ENCODE measurements around the gene MPRIP.
A peak's percentile ranks its signal among the peaks of the same experiment; 100 is the strongest.
"Not testable (repeated sequence)": the region's sequence is repeated elsewhere in the genome, so short reads cannot be mapped to it uniquely, and the experiment has no call there.

Gene MPRIP

DNA sequence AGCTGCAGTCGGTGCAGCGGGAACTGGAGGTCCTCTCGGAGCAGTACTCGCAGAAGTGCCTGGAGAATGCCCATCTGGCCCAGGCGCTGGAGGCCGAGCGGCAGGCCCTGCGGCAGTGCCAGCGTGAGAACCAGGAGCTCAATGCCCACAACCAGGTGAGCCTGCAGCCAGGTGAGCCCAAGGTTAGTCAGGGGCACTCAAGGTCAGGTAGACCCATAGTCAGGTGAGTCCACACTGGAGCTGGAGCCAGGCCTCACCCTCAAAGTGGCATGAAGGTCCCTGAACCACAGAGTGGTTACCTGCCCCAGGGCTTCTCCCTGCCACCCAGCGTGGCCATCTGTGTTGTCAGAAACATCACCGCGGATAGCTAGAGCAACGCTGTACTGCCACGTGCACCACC, 131.7 kb downstream of the MPRIP start:
- Mint-ChIP-seq H3K4me1 (peaks cover 81% of the 10 kb centered on the region), H3K27ac (peak overlapping the region; percentile 83), H3K4me3 (no peak overlapping the region), H3K36me3 (peaks cover 63% of the 10 kb centered on the region), H3K9me3 (no peaks in the 10 kb centered on the region), H3K27me3 (no peaks in the 10 kb centered on the region)
- CTCF ChIA-PET = interaction anchor here (1.2 kb wide), 1 partner anchor 10 kb away, joined by 3 read pairs; no protein-coding TSS in a partner anchor
- DNase-seq = no peak

DNA sequence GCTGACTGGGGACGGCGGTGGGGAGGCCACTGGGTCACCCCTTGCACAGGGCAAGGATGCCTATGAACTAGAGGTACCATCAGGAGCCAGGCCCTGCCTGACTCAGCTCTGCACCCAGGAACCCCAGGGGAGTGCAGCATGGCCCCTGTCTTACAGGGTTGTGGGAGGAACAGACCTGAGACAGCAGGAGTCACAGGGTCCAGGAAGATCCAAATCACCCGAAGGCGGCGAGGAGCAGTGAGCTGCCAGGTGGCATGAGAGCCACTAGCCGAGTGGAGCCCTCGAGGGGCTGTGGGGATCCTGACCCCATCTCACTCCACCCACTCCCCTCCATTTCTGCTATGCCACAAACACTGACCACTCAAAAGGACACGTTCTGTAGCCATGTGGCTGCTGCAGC, 133.1 kb downstream of the MPRIP start:
- H3K4me3 Mint-ChIP-seq = no peak overlapping the region
- H3K4me1 Mint-ChIP-seq = peaks cover 89% of the 10 kb centered on the region
- no peaks in the 10 kb centered on the region for H3K27me3 Mint-ChIP-seq

DNA sequence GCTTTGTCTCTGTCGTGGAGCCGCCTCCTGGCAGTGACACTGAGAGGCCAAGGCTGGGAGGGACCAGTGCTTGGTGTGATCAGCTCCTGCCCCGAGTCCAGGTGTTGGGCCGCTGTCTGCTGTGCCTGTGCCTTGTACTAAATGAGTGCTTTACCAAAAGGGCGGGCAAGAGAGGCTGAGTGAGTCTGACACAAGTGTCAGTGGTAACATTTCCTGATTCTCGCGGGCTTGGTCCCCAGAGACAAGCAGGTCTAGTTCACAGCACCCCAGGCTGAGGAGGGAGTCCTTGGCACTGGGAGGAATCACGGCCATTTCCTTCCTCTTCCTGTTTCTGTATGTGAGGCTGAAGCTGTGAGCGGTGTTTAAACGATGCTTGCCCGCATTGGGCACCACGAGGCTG, 133.7 kb downstream of the MPRIP start:
- peaks cover 92% of the 10 kb centered on the region for H3K4me1 Mint-ChIP-seq
- CTCF ChIA-PET = interaction anchor here (1.5 to 2.5 kb wide), 2 partner anchors 20 to 34 kb away, joined by 5 to 6 read pairs; no protein-coding TSS in a partner anchor
- H3K27ac Mint-ChIP-seq = peak overlapping the region; percentile 97
- H3K4me3 Mint-ChIP-seq = peak overlapping the region; percentile 73
- H3K9me3 Mint-ChIP-seq = no peaks in the 10 kb centered on the region
- peak; percentile 60 for DNase-seq
- H3K27me3 Mint-ChIP-seq = no peaks in the 10 kb centered on the region
- H3K36me3 Mint-ChIP-seq = peaks cover 76% of the 10 kb centered on the region

More for the DNA sequence above, 133.1 kb downstream of the MPRIP start:
- CTCF ChIA-PET = interaction anchor here (1.2 to 2.5 kb wide), 3 partner anchors 8 to 34 kb away, joined by 3 to 6 read pairs (median 5); no protein-coding TSS in a partner anchor
- Mint-ChIP-seq H3K9me3 (no peaks in the 10 kb centered on the region), H3K27ac (peak overlapping the region; percentile 97), H3K36me3 (peaks cover 71% of the 10 kb centered on the region)
- no peak for DNase-seq

DNA sequence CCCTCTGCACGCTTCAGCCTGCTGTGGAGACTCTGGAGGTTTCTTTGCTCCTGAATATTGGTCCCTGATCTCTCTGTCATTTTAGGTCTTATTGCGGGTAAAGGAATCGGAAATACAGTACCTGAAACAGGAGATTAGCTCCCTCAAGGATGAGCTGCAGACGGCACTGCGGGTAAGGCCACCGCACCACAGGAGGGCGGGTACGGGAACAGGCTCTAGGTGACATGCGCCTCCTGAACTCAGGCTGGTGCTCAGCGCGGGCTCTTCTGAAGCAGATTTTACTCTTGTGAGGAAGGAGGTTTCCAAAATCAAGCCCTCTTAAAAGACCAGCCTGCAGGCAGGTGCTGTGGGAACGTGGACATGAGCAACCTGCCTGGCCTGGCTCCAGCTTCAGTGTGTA, 134.1 kb downstream of the MPRIP start:
- peak overlapping the region; percentile 73 for H3K4me3 Mint-ChIP-seq
- no peaks in the 10 kb centered on the region for H3K27me3 Mint-ChIP-seq
- DNase-seq = peak; percentile 66
- CTCF ChIA-PET = interaction anchor here (1.5 to 2.5 kb wide), 2 partner anchors 21 to 35 kb away, joined by 5 to 6 read pairs; no protein-coding TSS in a partner anchor
- peaks cover 92% of the 10 kb centered on the region for H3K4me1 Mint-ChIP-seq
- H3K9me3 Mint-ChIP-seq = no peaks in the 10 kb centered on the region
- peaks cover 75% of the 10 kb centered on the region for H3K36me3 Mint-ChIP-seq
- peak overlapping the region; percentile 97 for H3K27ac Mint-ChIP-seq

DNA sequence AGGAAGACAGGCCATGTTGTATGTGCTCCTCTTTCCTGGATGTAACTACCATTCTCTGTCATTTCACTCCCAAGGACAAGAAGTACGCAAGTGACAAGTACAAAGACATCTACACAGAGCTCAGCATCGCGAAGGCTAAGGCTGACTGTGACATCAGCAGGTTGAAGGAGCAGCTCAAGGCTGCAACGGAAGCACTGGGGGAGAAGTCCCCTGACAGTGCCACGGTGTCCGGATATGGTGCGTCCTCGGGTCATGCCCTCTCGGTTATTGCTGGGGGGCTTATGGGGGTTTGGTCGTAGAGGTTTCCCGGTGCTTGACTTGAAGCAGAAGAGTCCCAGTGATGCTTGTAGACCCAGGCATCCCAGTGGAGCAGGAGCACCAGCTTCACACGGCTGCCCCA, 134.9 kb downstream of the MPRIP start:
- H3K36me3 Mint-ChIP-seq = peaks cover 76% of the 10 kb centered on the region
- peak overlapping the region; percentile 60 for H3K4me3 Mint-ChIP-seq
- no peaks in the 10 kb centered on the region for H3K9me3 Mint-ChIP-seq
- H3K27ac Mint-ChIP-seq = peak overlapping the region; percentile 97
- CTCF ChIA-PET = interaction anchor here (1.3 kb wide), 1 partner anchor 27 kb away, joined by 4 read pairs; no protein-coding TSS in a partner anchor
- no peaks in the 10 kb centered on the region for H3K27me3 Mint-ChIP-seq
- peak; percentile 49 for DNase-seq
- H3K4me1 Mint-ChIP-seq = peaks cover 93% of the 10 kb centered on the region

DNA sequence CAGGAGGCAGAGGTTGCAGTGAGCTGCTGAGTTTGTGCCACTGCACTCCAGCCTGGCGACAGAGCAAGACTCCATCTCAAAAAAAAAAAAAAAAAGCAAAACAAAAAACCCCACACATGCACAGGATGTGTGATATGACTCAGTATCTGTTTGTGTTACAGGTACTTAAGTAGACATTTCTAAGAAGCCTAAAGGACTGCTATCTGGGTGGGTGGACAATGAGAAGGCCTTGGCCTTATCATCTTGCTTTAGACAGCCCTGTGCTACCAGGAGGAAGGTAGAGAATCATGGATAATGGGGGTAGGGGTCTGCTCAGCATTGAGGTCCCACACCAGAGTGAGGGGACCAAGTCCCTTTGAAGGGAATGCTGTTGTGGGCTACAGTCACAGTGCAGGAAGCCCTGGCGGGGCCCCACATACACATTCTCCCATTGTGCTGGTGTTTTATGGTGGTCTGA, 137.1 kb downstream of the MPRIP start:
- peak overlapping the region; percentile 74 for H3K4me3 Mint-ChIP-seq
- H3K36me3 Mint-ChIP-seq = peaks cover 71% of the 10 kb centered on the region
- peak overlapping the region; percentile 97 for H3K27ac Mint-ChIP-seq
- CTCF ChIA-PET = interaction anchor here (1.5 kb wide), 1 partner anchor 24 kb away, joined by 4 read pairs; no protein-coding TSS in a partner anchor
- peaks cover 94% of the 10 kb centered on the region for H3K4me1 Mint-ChIP-seq
- H3K27me3 Mint-ChIP-seq = no peaks in the 10 kb centered on the region
- DNase-seq = peak; percentile 50
- H3K9me3 Mint-ChIP-seq = no peaks in the 10 kb centered on the region

DNA sequence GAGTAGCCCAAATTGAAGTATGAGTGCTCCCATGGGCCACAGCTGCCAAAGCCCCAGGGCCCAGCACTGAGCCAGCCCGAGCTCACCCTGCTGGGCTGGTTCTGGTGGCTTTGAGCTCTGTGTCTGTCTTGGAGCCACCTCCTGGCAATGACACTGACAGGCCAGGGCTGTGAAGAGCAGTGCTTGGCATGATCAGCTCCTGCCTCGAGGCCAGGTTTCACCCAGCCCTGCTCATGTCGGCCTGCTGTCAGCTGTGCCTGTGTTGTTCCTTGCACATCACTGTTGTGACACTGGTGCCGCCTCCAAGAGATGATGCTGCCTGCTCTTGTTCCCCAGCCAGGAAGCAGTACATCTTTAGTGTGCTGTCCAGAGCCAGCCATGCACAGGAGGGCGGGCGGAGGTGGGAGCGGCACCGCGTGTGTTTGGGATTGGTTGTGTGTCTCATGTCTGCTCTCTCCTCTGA, 137.9 kb downstream of the MPRIP start:
- CTCF ChIA-PET = interaction anchor here (1.5 kb wide), 1 partner anchor 24 kb away, joined by 4 read pairs; no protein-coding TSS in a partner anchor
- peak; percentile 66 for DNase-seq
- H3K27me3 Mint-ChIP-seq = no peaks in the 10 kb centered on the region
- peaks cover 95% of the 10 kb centered on the region for H3K4me1 Mint-ChIP-seq
- H3K27ac Mint-ChIP-seq = peak overlapping the region; percentile 97
- H3K9me3 Mint-ChIP-seq = no peaks in the 10 kb centered on the region
- peak overlapping the region; percentile 74 for H3K4me3 Mint-ChIP-seq
- peaks cover 72% of the 10 kb centered on the region for H3K36me3 Mint-ChIP-seq

DNA sequence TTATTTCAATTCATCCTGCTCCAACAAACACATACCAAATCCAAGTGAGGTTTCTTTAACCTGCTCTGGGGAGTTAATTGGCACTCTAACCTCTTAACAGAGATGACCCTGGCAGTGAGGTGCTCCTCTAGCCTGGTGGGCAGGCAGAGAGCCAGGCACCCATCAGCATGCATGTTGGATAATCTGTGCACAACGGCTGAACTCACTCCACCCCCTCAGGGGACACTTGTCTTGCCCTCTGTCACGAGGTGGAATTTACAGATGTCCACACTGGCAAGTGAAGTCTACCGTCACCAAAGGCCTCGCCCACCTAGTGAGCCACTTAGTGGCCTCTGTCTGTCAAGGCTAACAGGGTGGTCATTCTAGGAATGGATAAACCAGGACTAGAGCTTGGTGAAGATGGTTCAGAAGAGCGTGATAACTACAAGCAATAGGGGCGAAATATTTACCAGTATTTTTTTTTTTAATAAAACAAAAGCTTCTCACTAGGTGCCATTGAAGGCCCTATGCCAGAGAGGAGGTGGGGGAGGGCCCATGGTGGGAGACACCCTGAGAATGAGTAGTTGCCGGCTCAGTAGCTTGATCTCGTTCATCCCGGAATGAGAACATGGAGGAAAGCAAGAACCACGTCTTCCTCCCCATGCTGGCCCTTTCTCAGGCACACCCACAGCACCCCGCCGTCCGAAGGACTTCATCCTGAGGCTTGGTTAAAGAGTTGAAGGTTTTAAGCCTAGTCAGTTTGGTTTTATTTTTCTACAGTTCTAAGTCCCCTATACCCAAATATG, 138.7 kb downstream of the MPRIP start:
- CTCF ChIA-PET = interaction anchor here (1.3 kb wide), 1 partner anchor 25 kb away, joined by 4 read pairs; no protein-coding TSS in a partner anchor
- Mint-ChIP-seq H3K9me3 (no peaks in the 10 kb centered on the region), H3K4me1 (peaks cover 95% of the 10 kb centered on the region), H3K27ac (peak overlapping the region; percentile 97), H3K4me3 (peak overlapping the region; percentile 84), H3K27me3 (no peaks in the 10 kb centered on the region), H3K36me3 (peaks cover 77% of the 10 kb centered on the region)
- no peak for DNase-seq

DNA sequence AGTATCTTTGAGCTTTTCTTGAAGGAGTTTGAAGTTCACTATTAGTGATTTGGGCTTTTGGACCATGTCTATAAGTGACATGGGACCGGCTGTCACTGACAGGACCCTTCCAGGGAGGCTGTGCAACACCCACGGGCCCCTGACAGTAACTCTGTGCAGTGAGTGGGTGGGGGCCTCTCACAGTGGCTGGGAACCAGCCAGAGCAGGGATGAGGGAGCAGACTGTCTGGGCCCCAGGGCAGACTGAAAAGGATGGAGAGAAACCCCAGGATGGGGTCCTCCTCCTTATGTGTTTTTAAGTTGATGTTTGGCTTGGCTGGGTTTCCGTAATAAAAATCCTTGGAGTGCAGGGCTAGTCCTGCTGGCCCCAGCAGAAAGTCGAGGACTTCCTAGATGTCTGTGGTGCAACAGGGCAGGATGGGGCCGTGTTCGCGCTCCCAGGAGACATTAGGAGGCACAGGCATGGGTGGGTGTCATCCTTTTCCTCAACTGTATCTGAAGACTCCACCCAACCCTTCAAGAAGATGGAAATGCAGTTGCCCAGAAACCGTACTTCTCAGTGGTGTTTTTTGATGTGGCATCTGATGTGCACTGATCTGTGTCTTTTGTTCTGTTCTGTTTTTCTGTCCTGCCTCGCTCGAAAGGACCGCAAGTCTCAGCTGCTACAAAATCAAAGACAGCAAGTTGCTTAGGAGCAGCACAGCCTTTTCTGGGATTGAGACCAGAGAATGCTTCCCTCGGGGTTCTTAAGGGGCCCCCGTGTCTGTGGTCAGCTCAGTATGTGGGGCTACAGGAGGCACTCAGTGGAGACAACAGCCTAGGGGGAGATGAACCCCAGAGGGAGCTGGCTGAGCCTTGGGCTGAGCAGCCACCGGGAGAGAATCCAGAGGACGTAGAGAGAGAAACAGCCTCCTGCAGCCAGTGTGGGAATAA, 139.7 kb downstream of the MPRIP start:
- Mint-ChIP-seq H3K27me3 (no peaks in the 10 kb centered on the region), H3K36me3 (peaks cover 79% of the 10 kb centered on the region), H3K4me1 (peaks cover 96% of the 10 kb centered on the region), H3K4me3 (peak overlapping the region; percentile 84), H3K9me3 (no peaks in the 10 kb centered on the region), H3K27ac (peak overlapping the region; percentile 97)
- peak; percentile 76 for DNase-seq
- CTCF ChIA-PET = interaction anchor here (1.2 to 1.3 kb wide), 2 partner anchors 9 to 26 kb away, joined by 3 to 4 read pairs; no protein-coding TSS in a partner anchor

DNA sequence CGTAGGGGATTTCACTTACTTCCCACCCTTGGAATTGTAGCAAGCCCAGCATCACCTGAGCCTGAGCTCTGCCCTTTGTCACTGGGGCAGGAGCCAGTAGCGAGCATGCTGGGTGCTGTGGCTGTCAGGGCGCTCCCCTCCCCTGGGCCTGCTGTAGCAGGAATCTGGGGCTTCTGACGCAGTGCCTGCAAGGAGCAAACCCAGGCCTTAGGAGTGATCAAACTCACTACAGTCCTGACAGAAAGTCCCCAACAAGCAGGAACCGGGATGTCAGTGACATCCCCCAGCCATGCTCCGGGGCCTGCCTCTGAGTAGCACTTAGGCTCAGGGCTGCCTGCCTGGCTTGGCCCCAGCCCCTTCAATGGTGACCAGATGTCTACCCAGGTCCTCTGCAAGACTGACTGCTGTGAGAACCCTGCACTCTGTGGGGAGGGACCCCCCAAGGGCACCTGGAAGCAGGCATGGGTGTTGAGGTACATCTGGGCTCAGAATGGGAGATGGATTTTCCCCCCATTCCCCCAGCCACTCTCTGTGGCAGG, 140.4 kb downstream of the MPRIP start:
- peak; percentile 29 for DNase-seq
- Mint-ChIP-seq H3K27ac (peak overlapping the region; percentile 97), H3K9me3 (no peaks in the 10 kb centered on the region), H3K36me3 (peaks cover 76% of the 10 kb centered on the region), H3K4me1 (peaks cover 95% of the 10 kb centered on the region), H3K27me3 (no peaks in the 10 kb centered on the region), H3K4me3 (peak overlapping the region; percentile 84)
- CTCF ChIA-PET = interaction anchor here (1.2 to 1.3 kb wide), 2 partner anchors 8 to 27 kb away, joined by 3 to 4 read pairs; no protein-coding TSS in a partner anchor

DNA sequence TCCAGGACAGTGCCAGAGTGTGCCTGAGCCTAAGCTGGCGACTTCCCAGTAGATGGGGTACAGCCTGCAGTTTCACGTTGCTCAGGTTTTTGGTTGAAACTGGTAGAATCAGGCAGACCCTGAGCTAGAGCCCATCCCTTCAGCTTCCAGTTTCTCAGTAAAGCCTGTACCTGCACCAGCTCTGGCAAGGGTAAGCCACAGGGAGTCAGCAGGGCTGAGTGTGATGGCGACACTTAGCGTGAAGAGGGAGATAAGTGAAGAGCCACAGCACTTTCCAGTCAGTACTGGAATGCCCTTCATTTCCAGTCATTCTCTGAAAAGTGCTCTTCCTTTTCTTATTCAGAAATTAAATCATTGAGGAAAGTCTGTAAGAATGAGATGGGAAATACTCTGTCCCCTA, 141.5 kb downstream of the MPRIP start:
- Mint-ChIP-seq H3K27me3 (no peaks in the 10 kb centered on the region), H3K27ac (peak overlapping the region; percentile 97), H3K4me1 (peaks cover 91% of the 10 kb centered on the region), H3K36me3 (peaks cover 77% of the 10 kb centered on the region), H3K4me3 (peak overlapping the region; percentile 12), H3K9me3 (no peaks in the 10 kb centered on the region)
- no peak for DNase-seq
- CTCF ChIA-PET = interaction anchor here (1.1 kb wide), 1 partner anchor 9 kb away, joined by 3 read pairs; no protein-coding TSS in a partner anchor

DNA sequence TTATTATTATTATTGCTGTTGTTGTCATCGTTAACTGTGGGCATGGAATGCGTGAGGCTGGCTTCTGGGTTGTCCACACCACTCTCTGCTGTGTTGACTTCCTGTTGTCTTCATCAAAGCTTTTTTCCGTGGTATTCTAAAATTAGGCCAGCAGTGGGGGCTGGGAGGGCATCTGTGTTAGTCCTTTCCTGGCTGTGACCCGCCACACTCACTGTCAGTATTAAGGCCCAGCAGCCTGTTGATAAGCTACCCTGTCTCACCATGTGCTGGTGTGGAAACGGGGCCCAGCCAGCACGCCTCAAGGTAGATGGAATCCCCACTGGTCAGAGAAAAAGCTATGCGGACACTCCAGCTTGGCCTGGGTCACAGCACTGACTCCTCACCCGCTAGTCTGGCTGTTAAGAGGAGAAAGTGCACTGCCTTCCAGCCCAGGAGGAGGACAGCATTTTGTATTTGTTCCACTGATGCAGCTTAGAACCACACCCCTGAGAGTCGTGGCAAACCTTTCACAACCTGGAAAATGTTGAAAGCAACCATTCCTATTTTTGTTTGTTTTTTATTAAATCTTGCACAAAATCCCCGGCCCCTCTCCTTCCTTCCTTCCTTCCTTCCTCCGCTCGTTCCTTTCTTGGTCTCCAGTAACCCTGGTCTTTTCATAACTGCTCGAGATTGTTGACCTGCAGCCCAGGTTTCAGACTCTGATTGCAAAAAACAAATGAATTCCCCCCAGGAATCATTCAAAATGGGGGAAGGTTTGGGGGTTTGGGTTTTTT, 142.9 kb downstream of the MPRIP start:
- H3K27me3 Mint-ChIP-seq, CTCF ChIA-PET, H3K9me3 Mint-ChIP-seq: not testable (repeated sequence)
- H3K27ac Mint-ChIP-seq = peak overlapping the region; percentile 97
- DNase-seq = peak; percentile 55
- peaks cover 79% of the 10 kb centered on the region for H3K4me1 Mint-ChIP-seq
- peaks cover 71% of the 10 kb centered on the region for H3K36me3 Mint-ChIP-seq
- peak overlapping the region; percentile 52 for H3K4me3 Mint-ChIP-seq

DNA sequence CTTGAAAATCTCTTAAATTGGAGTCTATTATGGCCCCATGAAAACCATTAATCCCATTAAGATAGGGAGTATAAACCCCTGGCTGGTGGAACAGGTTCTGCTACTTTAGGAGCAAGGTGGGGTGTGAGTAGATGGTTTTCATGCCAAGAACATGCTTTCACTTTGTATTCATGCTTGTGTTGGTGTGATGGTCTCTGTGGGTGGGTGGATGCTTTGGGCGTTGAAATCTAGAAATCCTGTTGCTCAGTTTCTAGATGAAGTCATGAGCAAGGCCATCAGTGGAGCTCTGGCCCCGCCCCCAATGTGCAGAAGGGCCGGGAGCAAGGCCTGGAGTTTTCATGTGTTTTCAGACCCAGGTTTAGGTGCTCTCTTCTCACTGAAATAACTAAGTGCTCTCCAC, 143.8 kb downstream of the MPRIP start:
- Mint-ChIP-seq H3K27me3 (no peaks in the 10 kb centered on the region), H3K27ac (peak overlapping the region; percentile 97), H3K4me3 (peak overlapping the region; percentile 52), H3K4me1 (peaks cover 70% of the 10 kb centered on the region), H3K36me3 (peaks cover 66% of the 10 kb centered on the region), H3K9me3 (no peaks in the 10 kb centered on the region)
- peak; percentile 73 for DNase-seq
- CTCF ChIA-PET = interaction anchor here (1.2 kb wide), 1 partner anchor 20 kb away, joined by 3 read pairs; the partner anchor contains the start of gene PLD6
